ENCODE measurements around the gene ETV6. TPM values are rescaled to one million over a fixed set of nuclear protein-coding genes. Genes with fewer than 3 reads are reported as not detected.

The ETV6 gene
- polyA plus RNA-seq, 3 donors: 13.1 to 14.8 (median 13.1) TPM

DNA sequence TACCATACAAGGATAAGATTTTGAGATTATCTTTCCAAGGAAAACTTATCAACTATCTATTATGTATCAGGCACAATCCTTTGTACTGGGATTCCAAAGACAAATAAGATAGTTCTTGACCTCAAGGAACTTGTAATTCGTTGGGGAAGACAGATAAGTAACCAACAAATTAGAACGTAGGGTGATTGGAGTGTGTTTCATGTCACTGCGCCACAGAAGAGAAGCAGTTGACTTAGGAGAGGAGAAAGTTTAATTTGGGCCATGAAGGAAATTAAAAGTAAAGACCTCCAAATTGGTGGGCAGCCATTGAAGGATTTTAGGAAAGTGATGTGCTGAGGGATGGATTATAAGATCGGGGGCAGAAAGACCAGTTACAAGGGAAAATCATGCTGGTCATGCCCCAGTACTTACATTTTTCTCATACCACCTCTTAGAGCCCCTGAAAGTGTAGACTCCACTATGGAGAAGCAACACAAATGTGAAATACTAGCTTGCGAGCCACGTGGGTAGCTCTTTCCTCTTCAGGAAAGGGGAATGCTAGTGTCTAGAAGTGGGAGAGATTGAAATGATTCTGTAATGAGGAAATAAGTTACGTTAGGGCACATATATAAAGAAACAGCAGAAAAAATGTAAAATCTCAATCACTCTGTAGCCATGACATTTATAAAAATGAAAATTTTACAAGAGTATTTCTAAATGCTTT lies 148.7 kb downstream of the ETV6 start:
- DNase-seq: no peak

GRCh38 chr12:11798856-11799501 lies 149.5 kb downstream of the ETV6 start:
- no peak for DNase-seq

DNA sequence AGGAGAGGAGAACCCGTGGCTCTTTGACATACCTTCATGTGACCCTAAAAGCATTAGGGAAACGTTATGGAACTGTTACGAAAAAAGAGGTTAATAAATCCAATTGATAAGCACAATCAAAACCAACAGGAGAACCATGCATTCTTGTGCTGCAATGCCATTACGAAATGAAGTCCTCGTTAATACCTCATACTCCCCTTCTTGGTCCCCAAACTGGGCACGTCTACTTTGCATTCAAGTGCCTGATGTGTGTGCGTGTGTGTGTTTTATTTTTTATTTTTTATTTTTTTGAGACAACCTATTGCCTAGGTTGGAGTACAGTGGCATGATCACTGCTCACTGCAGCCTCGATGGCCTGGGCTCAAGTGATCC lies 150.0 kb downstream of the ETV6 start:
- DNase-seq: no peak

GRCh38 chr12:11801643-11802042 lies 152.2 kb downstream of the ETV6 start:
- DNase-seq: no peak

DNA sequence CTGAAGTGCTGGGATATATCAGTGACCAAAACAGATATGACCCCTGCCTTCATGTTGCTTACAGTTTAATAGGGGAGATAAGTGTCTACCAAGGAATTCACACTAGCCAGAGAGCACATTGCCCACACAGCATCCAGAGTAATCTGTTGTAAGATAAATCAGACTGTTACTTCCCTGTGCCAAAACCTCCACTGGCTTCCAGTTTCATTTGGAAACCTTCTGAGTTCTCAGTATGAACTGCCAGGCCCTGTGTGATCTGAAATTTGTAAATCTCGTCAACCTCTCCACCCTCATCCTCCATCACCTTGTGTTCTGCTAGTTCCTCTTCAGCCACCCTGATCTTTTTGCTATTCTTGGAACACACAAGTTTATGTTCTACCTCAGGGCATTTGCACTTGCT lies 154.7 kb downstream of the ETV6 start:
- no peak for DNase-seq

- no peak for DNase-seq
Measured at GRCh38 chr12:11805043-11805442, 155.6 kb downstream of the ETV6 start.

- no peak for DNase-seq
Measured at GRCh38 chr12:11805680-11806079, 156.2 kb downstream of the ETV6 start.

GRCh38 chr12:11807458-11807857 lies 158.0 kb downstream of the ETV6 start:
- no peak for DNase-seq

GRCh38 chr12:11808931-11809330 lies 159.5 kb downstream of the ETV6 start:
- no peak for DNase-seq

DNA sequence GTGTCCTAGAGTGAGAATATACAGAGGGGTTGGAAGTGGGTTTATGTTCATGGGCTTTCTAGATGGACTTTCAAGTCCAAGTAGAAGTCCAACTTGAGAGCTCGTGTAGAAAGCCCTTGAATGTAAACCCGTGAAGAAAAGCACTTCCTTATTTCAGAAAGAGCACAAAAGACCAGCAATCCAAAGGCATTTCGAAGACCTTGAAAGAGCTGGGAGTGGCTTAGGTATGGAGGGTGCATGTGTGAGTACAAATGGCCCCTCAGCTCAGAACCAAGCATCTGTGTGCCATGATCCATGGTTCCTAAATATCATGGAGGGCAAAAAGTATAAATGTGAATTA lies 160.7 kb downstream of the ETV6 start:
- DNase-seq: no peak

- no peak for DNase-seq
Measured at GRCh38 chr12:11811008-11811407, 161.5 kb downstream of the ETV6 start.

GRCh38 chr12:11812241-11812585 lies 162.7 kb downstream of the ETV6 start:
- DNase-seq: no peak

- DNase-seq: no peak
Measured at GRCh38 chr12:11812586-11813437, 163.3 kb downstream of the ETV6 start.

DNA sequence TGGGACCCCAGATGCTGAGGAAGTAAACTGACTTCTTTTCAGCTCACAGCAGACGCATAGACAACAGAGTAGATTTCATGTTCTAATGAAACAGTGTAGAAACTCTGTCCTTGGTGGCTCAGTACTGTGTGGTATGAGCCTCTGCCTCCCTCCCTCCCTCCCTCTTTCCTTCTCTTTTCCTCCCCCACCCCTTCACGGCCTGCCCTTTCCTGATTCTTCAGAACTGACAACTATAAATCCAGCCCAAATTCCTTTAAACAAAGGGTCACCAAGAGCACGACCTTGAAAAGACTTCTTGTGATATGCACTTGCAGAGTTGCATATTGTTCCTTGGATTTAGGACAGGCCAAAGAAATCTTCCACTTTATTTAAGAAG lies 164.0 kb downstream of the ETV6 start:
- no peak for DNase-seq

DNA sequence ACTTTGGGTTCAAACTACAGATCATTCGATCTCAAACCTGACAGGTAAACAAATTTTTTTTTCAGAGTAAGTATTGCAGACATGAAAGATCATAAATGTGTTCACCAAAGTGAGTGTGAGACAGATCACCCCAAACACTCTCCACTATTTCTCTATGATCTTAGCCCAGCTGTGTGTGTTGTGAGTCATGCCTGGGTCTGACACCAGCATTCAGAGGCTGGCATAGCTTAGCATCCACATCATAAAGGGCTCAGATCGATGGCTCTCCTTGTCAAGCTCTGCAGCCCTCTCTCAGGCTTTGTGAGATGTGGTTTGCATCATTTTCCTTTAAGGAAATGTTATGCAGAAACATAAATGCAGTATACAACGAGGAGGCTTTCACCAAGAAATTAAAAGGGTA lies 164.9 kb downstream of the ETV6 start:
- DNase-seq: no peak

DNA sequence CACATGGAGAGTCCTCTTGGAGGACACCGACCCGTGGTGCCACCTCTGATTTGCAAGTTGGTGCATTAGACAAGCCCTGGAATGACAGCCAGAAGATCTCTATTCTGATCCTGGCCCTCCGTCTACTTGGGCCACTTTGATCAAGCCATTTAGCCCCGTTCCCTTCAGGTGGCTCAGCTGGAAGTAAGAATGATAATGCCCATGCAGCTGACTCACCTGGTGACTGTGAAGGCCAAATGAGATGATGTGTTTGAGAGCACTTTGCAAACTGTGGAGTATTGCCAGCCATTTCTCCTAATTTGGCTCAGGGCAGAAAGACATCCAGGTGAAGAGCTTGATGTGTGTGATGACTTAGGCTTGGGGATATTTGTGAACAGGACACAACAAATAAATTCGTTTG lies 165.9 kb downstream of the ETV6 start:
- DNase-seq: no peak

DNA sequence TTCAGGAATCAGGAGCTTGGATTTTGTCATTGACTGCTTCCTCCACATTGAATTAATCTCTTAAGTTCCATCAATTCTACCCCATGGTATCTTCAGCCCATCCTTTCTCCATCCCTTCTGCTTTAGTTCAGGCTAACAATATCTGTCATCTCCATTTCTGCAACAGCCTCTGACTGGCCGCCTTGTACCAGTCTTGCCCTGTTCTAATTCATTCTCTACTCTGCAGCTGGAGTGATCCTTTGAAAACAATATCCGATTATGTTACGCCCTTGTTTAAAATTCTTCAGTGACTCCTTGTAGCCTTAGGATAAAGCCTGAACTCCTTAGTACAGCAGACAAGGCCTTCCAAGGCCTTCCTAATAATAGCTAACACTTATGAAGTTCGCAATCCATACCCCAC lies 170.2 kb downstream of the ETV6 start:
- DNase-seq: no peak

- no peak for DNase-seq
Measured at GRCh38 chr12:11820476-11820875, 171.0 kb downstream of the ETV6 start.

DNA sequence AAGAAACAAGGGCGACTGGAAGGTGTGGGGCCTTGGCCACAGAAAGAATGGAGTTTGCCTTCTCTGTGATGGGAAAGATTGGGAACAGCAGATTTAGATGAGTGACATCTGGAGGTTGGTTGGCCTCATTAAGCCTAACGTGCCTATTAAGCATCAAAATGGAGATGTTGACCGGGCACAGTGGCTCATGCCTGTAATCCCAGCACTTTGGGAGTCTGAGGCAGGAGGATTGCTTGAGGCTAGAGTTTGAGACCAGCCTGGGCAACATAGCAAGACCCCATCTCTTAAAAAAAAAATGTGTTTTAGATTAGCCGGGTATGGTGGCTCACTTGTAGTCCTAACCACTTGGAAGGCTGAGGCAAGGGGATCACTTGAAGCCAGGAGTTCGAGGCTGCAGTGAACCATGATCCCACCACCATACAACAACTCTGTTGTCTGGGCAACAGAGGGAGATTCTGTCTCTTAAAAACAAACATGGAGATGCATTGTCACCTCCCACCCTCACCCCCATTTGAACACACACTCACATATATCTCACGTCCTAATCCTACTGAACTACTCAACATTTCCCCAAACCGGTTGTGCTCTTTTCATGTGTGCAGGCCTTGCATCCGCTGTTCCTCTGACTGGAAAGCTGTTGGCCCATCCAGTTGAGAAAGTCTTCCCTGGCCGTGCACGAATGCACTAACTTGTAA lies 172.1 kb downstream of the ETV6 start:
- no peak for DNase-seq

GRCh38 chr12:11822081-11822834 lies 172.8 kb downstream of the ETV6 start:
- peak; percentile 42 for DNase-seq

- DNase-seq: no peak
Measured at GRCh38 chr12:11823043-11823442, 173.6 kb downstream of the ETV6 start.

- no peak for DNase-seq
Measured at GRCh38 chr12:11823593-11823992, 174.1 kb downstream of the ETV6 start.

Data from renal pelvis (tissue), 4 donors.